ENCODE measurements around the gene FREY1.

FREY1 gene, protein sequence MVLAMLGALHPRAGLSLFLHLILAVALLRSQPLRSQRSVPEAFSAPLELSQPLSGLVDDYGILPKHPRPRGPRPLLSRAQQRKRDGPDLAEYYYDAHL

DNA sequence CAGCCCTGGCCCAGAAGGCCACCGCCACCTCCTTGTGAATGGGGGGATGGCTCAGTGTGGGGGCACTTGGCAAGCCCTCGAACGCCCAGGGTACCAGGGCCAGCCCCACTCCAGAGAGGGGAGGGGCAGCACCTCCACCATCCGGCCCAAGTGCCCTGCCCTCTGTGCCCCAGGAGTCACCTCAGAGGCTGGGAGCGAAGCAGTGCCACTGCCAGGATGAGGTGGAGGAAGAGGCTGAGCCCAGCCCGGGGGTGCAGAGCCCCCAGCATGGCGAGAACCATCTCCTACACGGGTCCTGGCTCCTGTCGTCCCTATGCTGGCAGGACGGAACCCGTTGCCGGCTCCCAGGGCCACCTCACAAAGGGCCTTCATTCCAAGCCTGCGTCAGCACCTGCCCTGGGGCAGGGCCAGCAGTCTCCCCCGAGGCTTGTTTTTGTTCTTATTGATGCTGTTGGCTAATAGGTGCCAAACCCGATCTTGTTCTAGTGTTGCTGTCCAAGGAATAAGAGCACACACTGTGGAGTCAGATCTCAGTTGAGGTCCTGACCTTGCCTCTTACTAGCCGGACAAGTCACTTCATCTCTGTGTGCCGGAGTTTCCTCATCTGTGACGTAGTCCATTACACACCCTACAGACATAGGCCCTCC, at the start of gene FREY1:
TSS of gene FREY1 (minus strand) at position 307 of the 647 bp plus-strand sequence. CDS start at position 281, 26 bp downstream.
- no peak for DNase-seq

DNA sequence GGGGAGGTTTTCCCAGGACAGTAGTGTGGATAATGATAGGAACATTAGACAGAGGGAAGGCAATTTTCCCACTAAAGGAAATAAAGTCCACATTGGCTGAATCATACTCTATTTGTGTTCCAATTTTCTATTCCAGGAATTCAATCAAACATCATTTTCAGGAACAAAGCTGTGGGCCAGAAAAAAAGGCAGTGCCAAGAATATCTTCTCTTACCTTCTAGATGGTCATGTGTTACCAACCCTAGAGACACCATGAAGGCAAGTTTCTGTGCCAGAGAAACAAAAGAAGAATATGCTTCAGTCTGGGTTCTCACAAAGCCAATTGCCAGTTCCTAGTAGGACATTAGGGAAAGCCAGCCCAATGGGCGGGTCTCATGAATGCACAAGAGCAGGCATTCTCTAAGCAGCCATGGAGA, 42.9 kb upstream of the FREY1 start:
- peak; percentile 17 for DNase-seq

- peak; percentile 65 for DNase-seq
Observed at GRCh38 chr11:45948356-45948755, 41.3 kb upstream of the FREY1 start.

GRCh38 chr11:45947885-45948284, 40.8 kb upstream of the FREY1 start:
- no peak for DNase-seq

DNA sequence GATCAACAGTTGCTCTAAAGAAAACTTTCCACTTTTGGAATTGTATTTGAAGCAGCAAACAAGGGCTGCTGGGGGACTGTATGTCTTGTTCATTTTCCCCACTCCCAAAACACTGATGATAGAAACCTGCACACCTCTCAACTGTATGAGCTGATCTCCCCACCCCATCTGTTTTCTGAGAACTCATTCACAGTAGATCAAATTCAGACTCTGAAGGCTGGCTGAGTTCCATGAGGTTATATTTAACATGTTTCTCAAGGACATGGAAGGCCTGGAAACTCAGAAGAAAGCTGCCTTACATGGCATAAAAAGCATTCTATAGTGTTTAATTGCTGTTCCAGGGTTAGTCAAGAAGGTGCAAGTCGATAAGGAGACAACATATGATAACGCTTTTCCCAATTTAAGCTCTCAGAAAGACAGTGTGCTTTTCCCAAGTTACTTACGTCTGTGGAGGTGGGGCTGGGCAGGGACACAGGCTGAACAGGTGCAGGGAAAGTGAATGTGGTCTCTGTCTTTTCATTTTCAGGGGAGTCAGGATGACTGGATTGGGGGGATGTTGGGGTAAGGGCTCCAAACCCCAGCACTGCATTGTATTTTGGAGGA, 38.4 kb upstream of the FREY1 start:
- DNase-seq = no peak

GRCh38 chr11:45942381-45942780, 35.3 kb upstream of the FREY1 start:
- DNase-seq = no peak

GRCh38 chr11:45941285-45941684, 34.2 kb upstream of the FREY1 start:
- no peak for DNase-seq

- DNase-seq = no peak
Observed at GRCh38 chr11:45939836-45940235, 32.8 kb upstream of the FREY1 start.

GRCh38 chr11:45937916-45938315, 30.8 kb upstream of the FREY1 start:
- no peak for DNase-seq

DNA sequence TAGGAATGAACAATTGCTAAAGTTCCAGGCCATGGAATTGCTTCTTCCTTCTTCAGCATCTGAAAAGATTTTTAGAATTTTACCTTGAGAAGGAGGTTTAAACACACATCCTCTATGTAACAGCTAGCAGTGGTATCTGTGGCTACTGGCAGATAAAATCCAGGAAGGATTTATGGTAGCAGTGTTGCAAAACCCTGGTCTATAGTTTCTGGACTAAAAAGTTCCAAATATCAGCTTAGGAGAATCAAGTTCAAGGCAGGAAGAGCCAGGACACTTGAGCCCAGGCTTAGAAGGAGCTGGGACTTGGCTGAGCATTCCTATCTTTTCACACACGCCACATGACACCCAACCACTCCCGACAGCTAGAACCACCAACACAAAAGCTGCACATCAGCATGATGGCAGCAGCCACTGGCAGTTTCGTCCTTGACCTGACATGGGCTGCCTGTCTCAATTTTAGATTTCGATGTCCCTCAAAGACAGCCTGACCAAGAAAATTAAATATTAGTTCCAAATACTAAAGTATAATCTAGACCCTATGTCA, 29.5 kb upstream of the FREY1 start:
- no peak for DNase-seq

- DNase-seq = no peak
Observed at GRCh38 chr11:45935349-45936064, 28.4 kb upstream of the FREY1 start.

- DNase-seq = no peak
Observed at GRCh38 chr11:45934580-45935318, 27.7 kb upstream of the FREY1 start.

DNA sequence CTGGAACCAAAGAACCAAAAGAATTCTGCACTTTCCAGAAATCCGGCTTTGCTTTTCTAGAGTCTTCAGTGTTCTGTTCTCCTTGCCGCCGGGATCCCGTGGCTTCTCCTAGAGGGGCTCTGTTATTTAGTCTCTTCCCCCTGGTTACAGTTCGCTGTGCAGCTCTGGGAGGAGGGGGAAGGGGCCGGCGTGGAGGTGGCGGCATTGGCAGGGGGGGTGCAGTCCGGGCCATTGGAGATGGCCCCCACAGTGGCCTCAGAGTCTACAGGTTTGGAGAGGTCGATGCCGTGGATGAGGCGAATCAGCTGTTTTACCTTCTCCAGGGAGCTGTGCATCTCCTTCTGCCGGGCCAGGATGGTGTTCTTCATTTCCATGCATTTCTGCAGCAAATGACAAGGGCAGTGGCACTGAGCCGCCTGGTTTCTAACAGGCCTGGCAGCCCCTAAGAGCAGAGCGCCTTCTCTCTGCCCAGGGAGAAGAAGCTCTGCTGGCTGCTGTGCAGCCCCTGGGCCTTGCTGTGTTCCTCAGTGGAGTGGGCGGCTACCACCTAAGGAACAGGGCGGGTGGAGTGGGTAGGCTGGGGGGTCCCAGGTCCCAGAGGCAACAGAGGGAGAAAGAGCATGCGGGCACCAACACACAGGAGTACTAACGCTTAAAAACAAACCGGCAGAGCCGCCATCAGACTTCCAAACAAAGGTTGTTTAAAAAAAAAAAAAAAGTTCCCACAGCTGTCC, 26.9 kb upstream of the FREY1 start:
- DNase-seq = no peak

- DNase-seq = no peak
Observed at GRCh38 chr11:45933131-45933831, 26.2 kb upstream of the FREY1 start.

DNA sequence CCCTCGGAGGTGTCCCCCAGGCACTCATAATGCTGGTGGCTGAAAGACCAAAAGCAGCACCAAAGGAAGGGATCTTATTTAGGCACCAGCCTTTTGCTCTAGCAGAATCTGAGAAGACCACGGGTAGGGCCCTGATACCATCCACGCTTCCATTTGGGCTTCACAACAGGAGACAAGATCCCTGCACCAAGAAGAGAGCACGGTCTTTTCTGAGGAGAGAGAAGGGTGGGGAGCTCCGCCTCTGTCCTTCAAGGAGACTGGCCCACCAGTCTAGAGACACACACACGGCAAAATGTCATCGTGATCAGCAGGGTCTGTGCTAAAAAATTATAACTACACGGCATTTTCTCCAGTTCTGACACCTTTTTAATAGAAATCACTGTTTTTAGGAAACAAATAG, 25.1 kb upstream of the FREY1 start:
- no peak for DNase-seq

DNA sequence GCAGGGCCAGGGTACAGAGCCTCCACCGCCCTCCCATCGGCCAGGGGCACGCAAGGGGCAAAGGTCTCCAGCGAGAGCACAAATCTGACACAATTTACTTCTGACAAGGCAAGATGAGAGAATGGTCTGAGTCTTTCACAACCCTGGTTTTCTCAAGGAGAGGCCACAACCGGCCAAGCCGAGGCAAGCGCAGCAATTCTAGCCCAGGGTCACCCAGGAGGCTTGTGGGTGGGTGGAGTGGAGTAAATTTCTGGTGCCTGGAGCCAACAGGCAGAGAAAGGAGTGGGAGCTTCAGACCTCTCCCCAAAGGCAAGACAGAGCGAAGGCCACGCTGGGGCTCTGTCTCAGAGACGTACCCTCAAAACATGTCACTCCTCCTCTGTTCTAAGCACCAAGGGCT, 24.7 kb upstream of the FREY1 start:
- no peak for DNase-seq

DNA sequence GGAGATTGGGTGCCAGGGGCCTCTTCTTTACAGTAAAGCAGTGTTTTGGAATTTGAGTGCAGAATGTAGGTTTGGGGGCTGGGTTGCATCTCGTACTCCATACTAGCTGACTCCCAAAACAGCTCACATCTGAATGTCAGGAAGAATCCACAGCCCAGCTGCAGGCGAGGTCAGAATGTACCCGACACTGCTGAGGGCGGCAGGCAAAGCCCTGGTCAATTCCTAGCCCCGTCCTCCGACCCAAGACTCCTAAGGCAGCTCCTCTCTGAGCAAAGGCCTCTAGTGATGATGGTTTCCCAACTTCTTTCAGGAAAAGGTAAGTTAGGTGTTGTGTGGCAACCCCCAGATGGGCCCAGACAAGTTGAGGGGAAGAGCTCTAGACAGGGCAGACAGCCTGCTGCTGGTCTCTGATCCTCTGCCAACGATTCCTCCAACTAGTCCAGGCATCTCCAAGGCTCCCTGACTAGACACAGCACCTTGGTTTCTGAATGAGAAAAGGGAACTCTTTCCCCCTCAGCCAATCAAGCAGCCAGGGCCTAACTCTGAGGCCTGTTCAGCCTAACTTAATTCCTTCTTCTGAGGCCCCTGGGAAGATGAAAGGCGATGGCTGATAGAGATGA, 24.0 kb upstream of the FREY1 start:
- no peak for DNase-seq

DNA sequence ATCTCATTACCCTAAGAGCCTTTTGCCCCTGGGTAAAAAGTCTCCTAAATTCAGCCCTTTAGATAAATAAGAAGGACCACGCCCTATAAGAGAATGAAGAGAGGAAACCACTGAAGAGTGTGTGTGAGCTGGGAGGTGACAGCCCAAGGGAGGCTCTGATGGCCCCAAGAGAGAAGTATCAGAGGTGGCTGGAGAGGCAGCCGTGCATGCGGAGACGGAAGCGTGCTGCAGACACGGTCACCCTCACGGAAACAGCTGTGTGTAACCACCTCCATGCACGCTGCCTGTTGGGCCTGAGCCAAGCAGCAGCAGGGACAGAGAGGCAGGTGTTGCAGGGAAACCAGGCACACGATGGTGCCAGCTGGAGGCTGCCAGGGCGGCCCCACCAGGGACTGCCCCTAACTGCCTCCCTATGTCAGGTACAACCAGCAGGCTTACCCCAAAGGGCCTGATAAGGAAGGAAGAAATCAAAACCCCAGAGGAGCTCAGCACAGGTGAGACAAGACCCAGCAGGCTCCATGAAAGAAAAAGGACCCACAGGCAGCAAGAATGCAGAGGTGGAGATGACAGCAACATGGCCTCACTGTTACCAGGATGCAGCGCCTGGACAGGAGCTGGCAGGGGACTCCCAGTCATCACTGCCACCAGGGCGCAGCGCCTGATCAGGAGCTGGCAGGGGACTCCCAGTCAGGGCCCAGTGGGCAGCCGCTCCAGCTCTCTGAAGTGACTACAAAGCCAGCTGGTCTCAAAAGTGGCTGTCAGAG, 23.1 kb upstream of the FREY1 start:
- peak; percentile 40 for DNase-seq

DNA sequence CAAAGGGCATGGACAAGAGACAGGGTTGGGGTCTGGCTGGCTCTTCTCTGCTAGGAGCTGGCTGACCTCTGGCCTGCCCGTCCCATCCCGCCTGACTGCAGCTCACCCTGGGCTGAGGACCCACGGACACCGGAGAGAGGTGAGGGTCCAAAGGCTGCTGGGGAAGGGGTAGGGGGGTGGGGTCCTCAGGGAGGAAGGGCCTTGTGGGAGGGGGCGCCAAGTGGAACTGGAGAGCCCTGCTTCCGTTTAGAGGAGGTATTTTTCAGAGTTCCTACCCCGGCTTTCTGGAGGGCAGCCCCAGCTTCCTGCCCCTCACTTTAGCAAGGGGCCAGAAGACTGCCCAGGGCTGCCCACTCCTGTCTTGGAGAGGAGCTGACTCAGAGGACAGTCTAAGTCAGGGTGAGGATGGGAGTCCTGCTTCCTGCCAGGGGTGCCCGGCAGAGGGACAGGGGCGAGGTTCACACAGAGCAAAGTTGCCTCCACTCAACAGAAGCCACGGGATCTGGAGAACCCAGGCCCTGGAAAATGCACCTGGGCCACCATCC, 22.5 kb upstream of the FREY1 start:
- DNase-seq = no peak

Data from midbrain (tissue), 1 donor.